HEK293 (cell line): ENCODE data around the gene NANS.

Experiments
- CTCF ChIA-PET: fragments of 350-600 bp; formaldehyde crosslinking; extraction: SDS; loops from one replicate; lab custom pipeline; 2021; ENCODE audit warnings: antibody characterized with exemption; lab: Yijun Ruan, JAX
- POLR2A ChIA-PET: fragments of 300-600 bp; formaldehyde crosslinking; extraction: SDS; loops from one replicate; lab custom pipeline; 2020; ENCODE audit warnings: antibody characterized with exemption, inconsistent platforms; lab: Yijun Ruan, JAX
- H3K27ac ChIP-seq: fragments of 200-500 bp; sonication (Bioruptor generic); 2 replicates; pipeline ENCODE4 v1.5.1; 2014; ENCODE audit warnings: low read depth, low read length, control low read depth, inconsistent platforms; ENCODE audit errors: extremely low read depth
- H3K36me3 ChIP-seq, 2 experiments: fragments of 200-500 bp in 1 of 2; sonication (Bioruptor generic) in 1 of 2; 1 replicate in 1 of 2; 2 replicates in 1 of 2; pipeline ENCODE4 v1.5.1; 2014 to 2017; ENCODE audit warnings: inconsistent platforms in 2 of 2, low read length in 2 of 2; ENCODE audit not compliant: control insufficient read depth in 2 of 2, insufficient read depth in 1 of 2
- H3K4me1 ChIP-seq: fragments of 200-500 bp; sonication (Bioruptor generic); 2 replicates; pipeline ENCODE4 v1.5.1; 2014; ENCODE audit warnings: mild to moderate bottlenecking, low read length, inconsistent platforms; ENCODE audit not compliant: control insufficient read depth, insufficient read depth
- H3K4me3 ChIP-seq: 2 replicates; pipeline ENCODE4 v1.5.1; 2011; ENCODE audit warnings: low read depth, mild to moderate bottlenecking, control low read depth, low read length, moderate library complexity
- H3K9me3 ChIP-seq: fragments of 200-500 bp; sonication (Bioruptor generic); 2 replicates; pipeline ENCODE4 v1.5.1; 2014; ENCODE audit warnings: low read depth, low read length, inconsistent platforms; ENCODE audit not compliant: control insufficient read depth, insufficient read depth
- KLF10 ChIP-seq: fragments of 450-650 bp; IDR thresholded peaks from 2 replicates; pipeline ENCODE4 v1.5.1; 2018; ENCODE audit warnings: missing biosample characterization, mild to moderate bottlenecking, missing genetic modification characterization
- MEIS1 ChIP-seq: sonication (generic); formaldehyde crosslinking; IDR thresholded peaks from 2 replicates; pipeline ENCODE4 v1.8.1; 2022; ENCODE audit warnings: missing genetic modification reagents, mild to moderate bottlenecking, borderline replicate concordance
- ZBTB26 ChIP-seq: fragments of 450-650 bp; formaldehyde crosslinking; optimal IDR thresholded peaks from 2 replicates; pipeline ENCODE3; 2016; ENCODE audit warnings: missing biosample characterization, mild to moderate bottlenecking, missing genetic modification characterization
- ZEB2 ChIP-seq: fragments of 450-650 bp; formaldehyde crosslinking; IDR thresholded peaks from 2 replicates; pipeline ENCODE4 v1.5.1; 2016; ENCODE audit warnings: missing biosample characterization, missing genetic modification characterization
- ZNF121 ChIP-seq: fragments of 450-650 bp; formaldehyde crosslinking; IDR thresholded peaks from 2 replicates; pipeline ENCODE4 v1.5.1; 2016; ENCODE audit warnings: missing biosample characterization, missing genetic modification characterization
- TF ChIP-seq, protein P1 (sequence below): fragments of 450-650 bp; formaldehyde crosslinking; IDR thresholded peaks from 2 replicates; pipeline ENCODE4 v1.5.1; 2016; ENCODE audit warnings: missing biosample characterization, missing genetic modification characterization
- TF ChIP-seq, protein P2 (sequence below): fragments of 450-650 bp; formaldehyde crosslinking; conservative IDR thresholded peaks from 2 replicates; pipeline ENCODE4 v1.5.1; 2016; ENCODE audit warnings: low read depth, missing biosample characterization, missing genetic modification characterization

The NANS gene

GRCh38 chr9:98069551-98069950, 13.0 kb downstream of the NANS start (continued):
- no peak for TF ChIP-seq MEIS1 (CRISPR knock-in tag)

DNA sequence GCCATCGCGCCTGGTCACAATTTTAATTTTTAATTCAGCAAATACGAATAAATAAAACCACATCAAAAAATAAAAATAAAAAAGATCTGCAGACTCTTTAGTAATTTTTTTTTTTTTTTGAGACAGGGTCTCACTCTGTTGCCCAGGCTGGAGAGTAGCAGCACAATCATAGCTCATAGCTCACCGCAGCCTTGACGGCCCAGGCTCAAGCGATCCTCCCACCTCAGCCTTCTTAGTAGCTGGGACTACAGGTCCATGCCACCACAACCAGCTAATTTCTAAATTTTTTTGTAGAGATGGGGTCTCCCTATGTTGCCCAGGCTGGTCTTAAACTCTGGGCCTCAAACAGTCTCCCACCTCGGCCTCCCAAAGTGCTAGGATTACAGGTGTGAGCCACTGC, 14.2 kb downstream of the NANS start:
- H3K36me3 ChIP-seq, result peaks cover 0 to 36% of the 10 kb centered on the region in 2 experiments; a peak in 2 of 3 replicates
- CTCF ChIA-PET, result interaction anchor here (0.8 to 1.2 kb wide), 2 partner anchors 11 to 13 kb away, joined by 3 to 5 read pairs; no protein-coding TSS in a partner anchor
- POLR2A ChIA-PET, result interaction anchor here (0.8 kb wide), 1 partner anchor 13 kb away, joined by 3 read pairs; no protein-coding TSS in a partner anchor
- H3K4me3 ChIP-seq, result no peak overlapping the region
- H3K4me1 ChIP-seq, result no peaks in the 10 kb centered on the region
- no peak for TF ChIP-seq KLF10 (tag by site-specific recombination)
- peak; percentile 60 for TF ChIP-seq ZNF121 (tag by site-specific recombination)
- no peak overlapping the region for H3K27ac ChIP-seq
- H3K9me3 ChIP-seq, result no peaks in the 10 kb centered on the region

- Histone ChIP-seq H3K36me3 (peaks cover 0 to 27% of the 10 kb centered on the region in 2 experiments; a peak in 2 of 3 replicates), H3K4me1 (no peaks in the 10 kb centered on the region), H3K4me3 (no peak overlapping the region), H3K27ac (no peak overlapping the region), H3K9me3 (no peaks in the 10 kb centered on the region)
- TF ChIP-seq ZBTB26 (tag by site-specific recombination), result no peak
- TF ChIP-seq, protein P1, sequence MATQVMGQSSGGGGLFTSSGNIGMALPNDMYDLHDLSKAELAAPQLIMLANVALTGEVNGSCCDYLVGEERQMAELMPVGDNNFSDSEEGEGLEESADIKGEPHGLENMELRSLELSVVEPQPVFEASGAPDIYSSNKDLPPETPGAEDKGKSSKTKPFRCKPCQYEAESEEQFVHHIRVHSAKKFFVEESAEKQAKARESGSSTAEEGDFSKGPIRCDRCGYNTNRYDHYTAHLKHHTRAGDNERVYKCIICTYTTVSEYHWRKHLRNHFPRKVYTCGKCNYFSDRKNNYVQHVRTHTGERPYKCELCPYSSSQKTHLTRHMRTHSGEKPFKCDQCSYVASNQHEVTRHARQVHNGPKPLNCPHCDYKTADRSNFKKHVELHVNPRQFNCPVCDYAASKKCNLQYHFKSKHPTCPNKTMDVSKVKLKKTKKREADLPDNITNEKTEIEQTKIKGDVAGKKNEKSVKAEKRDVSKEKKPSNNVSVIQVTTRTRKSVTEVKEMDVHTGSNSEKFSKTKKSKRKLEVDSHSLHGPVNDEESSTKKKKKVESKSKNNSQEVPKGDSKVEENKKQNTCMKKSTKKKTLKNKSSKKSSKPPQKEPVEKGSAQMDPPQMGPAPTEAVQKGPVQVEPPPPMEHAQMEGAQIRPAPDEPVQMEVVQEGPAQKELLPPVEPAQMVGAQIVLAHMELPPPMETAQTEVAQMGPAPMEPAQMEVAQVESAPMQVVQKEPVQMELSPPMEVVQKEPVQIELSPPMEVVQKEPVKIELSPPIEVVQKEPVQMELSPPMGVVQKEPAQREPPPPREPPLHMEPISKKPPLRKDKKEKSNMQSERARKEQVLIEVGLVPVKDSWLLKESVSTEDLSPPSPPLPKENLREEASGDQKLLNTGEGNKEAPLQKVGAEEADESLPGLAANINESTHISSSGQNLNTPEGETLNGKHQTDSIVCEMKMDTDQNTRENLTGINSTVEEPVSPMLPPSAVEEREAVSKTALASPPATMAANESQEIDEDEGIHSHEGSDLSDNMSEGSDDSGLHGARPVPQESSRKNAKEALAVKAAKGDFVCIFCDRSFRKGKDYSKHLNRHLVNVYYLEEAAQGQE, result no peak
- TF ChIP-seq, protein P2, sequence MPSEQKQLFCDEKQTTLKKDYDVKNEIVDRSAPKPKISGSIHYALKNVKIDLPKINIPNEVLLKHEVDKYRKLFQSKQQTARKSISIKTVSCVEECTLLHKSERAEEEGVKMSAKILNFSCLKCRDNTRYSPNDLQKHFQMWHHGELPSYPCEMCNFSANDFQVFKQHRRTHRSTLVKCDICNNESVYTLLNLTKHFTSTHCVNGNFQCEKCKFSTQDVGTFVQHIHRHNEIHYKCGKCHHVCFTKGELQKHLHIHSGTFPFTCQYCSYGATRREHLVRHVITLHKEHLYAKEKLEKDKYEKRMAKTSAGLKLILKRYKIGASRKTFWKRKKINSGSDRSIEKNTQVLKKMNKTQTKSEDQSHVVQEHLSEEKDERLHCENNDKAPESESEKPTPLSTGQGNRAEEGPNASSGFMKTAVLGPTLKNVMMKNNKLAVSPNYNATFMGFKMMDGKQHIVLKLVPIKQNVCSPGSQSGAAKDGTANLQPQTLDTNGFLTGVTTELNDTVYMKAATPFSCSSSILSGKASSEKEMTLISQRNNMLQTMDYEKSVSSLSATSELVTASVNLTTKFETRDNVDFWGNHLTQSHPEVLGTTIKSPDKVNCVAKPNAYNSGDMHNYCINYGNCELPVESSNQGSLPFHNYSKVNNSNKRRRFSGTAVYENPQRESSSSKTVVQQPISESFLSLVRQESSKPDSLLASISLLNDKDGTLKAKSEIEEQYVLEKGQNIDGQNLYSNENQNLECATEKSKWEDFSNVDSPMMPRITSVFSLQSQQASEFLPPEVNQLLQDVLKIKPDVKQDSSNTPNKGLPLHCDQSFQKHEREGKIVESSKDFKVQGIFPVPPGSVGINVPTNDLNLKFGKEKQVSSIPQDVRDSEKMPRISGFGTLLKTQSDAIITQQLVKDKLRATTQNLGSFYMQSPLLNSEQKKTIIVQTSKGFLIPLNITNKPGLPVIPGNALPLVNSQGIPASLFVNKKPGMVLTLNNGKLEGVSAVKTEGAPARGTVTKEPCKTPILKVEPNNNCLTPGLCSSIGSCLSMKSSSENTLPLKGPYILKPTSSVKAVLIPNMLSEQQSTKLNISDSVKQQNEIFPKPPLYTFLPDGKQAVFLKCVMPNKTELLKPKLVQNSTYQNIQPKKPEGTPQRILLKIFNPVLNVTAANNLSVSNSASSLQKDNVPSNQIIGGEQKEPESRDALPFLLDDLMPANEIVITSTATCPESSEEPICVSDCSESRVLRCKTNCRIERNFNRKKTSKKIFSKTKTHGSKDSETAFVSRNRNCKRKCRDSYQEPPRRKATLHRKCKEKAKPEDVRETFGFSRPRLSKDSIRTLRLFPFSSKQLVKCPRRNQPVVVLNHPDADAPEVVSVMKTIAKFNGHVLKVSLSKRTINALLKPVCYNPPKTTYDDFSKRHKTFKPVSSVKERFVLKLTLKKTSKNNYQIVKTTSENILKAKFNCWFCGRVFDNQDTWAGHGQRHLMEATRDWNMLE, result no peak
- no peak for TF ChIP-seq ZEB2 (tag by site-specific recombination)
- POLR2A ChIA-PET, result interaction anchor here (0.8 to 2.8 kb wide), 2 partner anchors 14 to 15 kb away, joined by 3 to 16 read pairs; partner anchors contain the start of gene NANS
- CTCF ChIA-PET, result interaction anchor here (0.5 to 1.2 kb wide), 5 partner anchors 10 to 639 kb away, joined by 3 to 6 read pairs (median 5); no protein-coding TSS in a partner anchor
These were observed 15.2 kb downstream of the NANS start for GRCh38 chr9:98071737-98072136.
